K562 (cell line): ENCODE measurements around the gene TENT5A. TPM values are rescaled to one million over a fixed set of nuclear protein-coding genes. Genes with fewer than 3 reads are reported as not detected.

Experiments
- ARID2 ChIP-seq: fragments of 450-650 bp; IDR thresholded peaks from 2 replicates; pipeline ENCODE4 v1.6.1; 2017; ENCODE audit warnings: antibody characterized with exemption, mild to moderate bottlenecking
- CEBPB ChIP-seq: fragments of 450-650 bp; IDR thresholded peaks from 2 replicates; pipeline ENCODE4 v1.6.1; 2016; ENCODE audit warnings: missing genetic modification characterization, missing compliant biosample characterization
- FOS ChIP-seq: IDR thresholded peaks from 3 replicates; pipeline ENCODE4 v1.6.1; 2011; ENCODE audit not compliant: insufficient read length; ENCODE audit errors: extremely low read depth
- HNRNPH1 ChIP-seq: fragments of 200-400 bp; formaldehyde crosslinking; optimal IDR thresholded peaks from 2 replicates; pipeline ENCODE3; 2017; ENCODE audit warnings: low read depth, mild to moderate bottlenecking, low read length, moderate library complexity
- NFE2 ChIP-seq: IDR thresholded peaks from 2 replicates; pipeline ENCODE4 v1.6.1; 2014; ENCODE audit warnings: antibody characterized with exemption, low read depth
- PHF20 ChIP-seq: fragments of 450-650 bp; IDR thresholded peaks from 2 replicates; pipeline ENCODE4 v1.6.1; 2018; ENCODE audit not compliant: partially characterized antibody
- PML ChIP-seq: IDR thresholded peaks from 2 replicates; pipeline ENCODE4 v1.6.1; 2012; ENCODE audit warnings: low read length, inconsistent platforms
- POLR2A ChIP-seq: fragments of 450-650 bp; conservative IDR thresholded peaks from 2 replicates; pipeline ENCODE4 v1.6.1; 2016
- PTBP1 ChIP-seq: fragments of 200-400 bp; formaldehyde crosslinking; IDR thresholded peaks from 2 replicates; pipeline ENCODE4 v1.6.1; 2017; ENCODE audit warnings: low read depth, low read length
- SUPT5H ChIP-seq: fragments of 450-650 bp; IDR thresholded peaks from 2 replicates; pipeline ENCODE4 v1.6.1; 2016
- TAL1 ChIP-seq: fragments of 450-650 bp; IDR thresholded peaks from 2 replicates; pipeline ENCODE4 v1.6.1; 2016; ENCODE audit warnings: mild to moderate bottlenecking
- TARDBP ChIP-seq: fragments of 450-650 bp; IDR thresholded peaks from 2 replicates; pipeline ENCODE4 v1.6.1; 2016
- TFAM ChIP-seq: fragments of 250-450 bp; sonication (Bioruptor Pico); conservative IDR thresholded peaks from 2 replicates; pipeline ENCODE4 v1.5.0; 2021; ENCODE audit warnings: mild to moderate bottlenecking, moderate library complexity
- U2AF1 ChIP-seq: fragments of 200-400 bp; formaldehyde crosslinking; optimal IDR thresholded peaks from 2 replicates; pipeline ENCODE3; 2017; ENCODE audit warnings: mild to moderate bottlenecking, low read depth, low read length, moderate library complexity
- ZNF12 ChIP-seq: sonication (generic); formaldehyde crosslinking; IDR thresholded peaks from 2 replicates; pipeline ENCODE4 v1.4.0; 2020; ENCODE audit warnings: mild to moderate bottlenecking, missing genetic modification reagents
- ZNF41 ChIP-seq: fragments of 250-450 bp; sonication (Bioruptor Pico); conservative IDR thresholded peaks from 2 replicates; pipeline ENCODE4 v1.4.0; 2020; ENCODE audit warnings: mild to moderate bottlenecking
- ZNF436 ChIP-seq: fragments of 250-450, 450-650 bp; sonication (Bioruptor Pico); formaldehyde crosslinking; IDR thresholded peaks from 2 replicates; pipeline ENCODE4 v1.7.0; 2020; ENCODE audit warnings: mild to moderate bottlenecking
- polyA plus RNA-seq, 8 experiments: library from polyadenylated mRNA; depleted of rRNA in 4 of 8; stranded (reverse) in 5 of 8; unstranded in 3 of 8; fragments of >200 nt; fragmentation: Nextera tagmentation in 2 of 8; fragmentation: Illumina TruSeq in 1 of 8; extraction: Ambion mirVana in 2 of 8; extraction: Trizol in 1 of 8; gene quantifications; 2 replicates each; pipeline versions ENCODE4 v1.2.1 to v1.2.3, GENCODE V29; 2011 to 2014; ENCODE audit warnings: inconsistent platforms in 1 of 8, missing spikeins in 1 of 8
- total RNA-seq, 7 experiments: library from RNA; depleted of rRNA in 6 of 7; stranded (reverse); fragments of >200 nt in 6 of 7; fragmentation: Illumina TruSeq in 2 of 7; extraction: Trizol in 2 of 7; gene quantifications; 2 replicates each; pipeline versions ENCODE4 v1.2.1 to v1.2.3, GENCODE V29; 2011 to 2021; ENCODE audit warnings: low replicate concordance in 1 of 7
- TF ChIP-seq, protein P1 (sequence below): fragments of 250-450 bp; sonication (Bioruptor Pico); IDR thresholded peaks from 2 replicates; pipeline ENCODE4 v1.8.0; 2021; ENCODE audit warnings: moderate library complexity, mild to moderate bottlenecking, inconsistent platforms
- TF ChIP-seq, protein P2 (sequence below), 3 experiments: IDR thresholded peaks in 2 of 3; conservative IDR thresholded peaks in 1 of 3; 2 replicates each; pipeline ENCODE4 v1.5.1; 2011 to 2012; ENCODE audit warnings: low read length in 3 of 3, mild to moderate bottlenecking in 3 of 3, control low read depth in 2 of 3, improper control_type of control experiment in 1 of 3, inconsistent platforms in 1 of 3, low read depth in 1 of 3, mixed read lengths in 1 of 3, moderate library complexity in 1 of 3; ENCODE audit not compliant: insufficient read depth in 2 of 3
- TF ChIP-seq, protein P3 (sequence below): sonication (generic); formaldehyde crosslinking; IDR thresholded peaks from 2 replicates; pipeline ENCODE4 v1.8.0; 2022; ENCODE audit warnings: missing genetic modification reagents, mild to moderate bottlenecking, moderate library complexity, borderline replicate concordance
- TF ChIP-seq, protein P4 (sequence below): fragments of 200-800 bp; sonication (Bioruptor generic); IDR thresholded peaks from 2 replicates; pipeline ENCODE4 v1.6.1; 2017; ENCODE audit warnings: missing genetic modification characterization, missing compliant biosample characterization
- TF ChIP-seq, protein P5 (sequence below): sonication (generic); formaldehyde crosslinking; IDR thresholded peaks from 2 replicates; pipeline ENCODE4 v1.8.1; 2023; ENCODE audit warnings: mild to moderate bottlenecking, missing genetic modification reagents

The TENT5A gene
- total and polyA plus RNA-seq, 9 of the 15 experiments (the other 6 are each of a cell fraction or from before 2014, with no cell fraction given): 0.77 to 2.3 (median 1.3) TPM

DNA sequence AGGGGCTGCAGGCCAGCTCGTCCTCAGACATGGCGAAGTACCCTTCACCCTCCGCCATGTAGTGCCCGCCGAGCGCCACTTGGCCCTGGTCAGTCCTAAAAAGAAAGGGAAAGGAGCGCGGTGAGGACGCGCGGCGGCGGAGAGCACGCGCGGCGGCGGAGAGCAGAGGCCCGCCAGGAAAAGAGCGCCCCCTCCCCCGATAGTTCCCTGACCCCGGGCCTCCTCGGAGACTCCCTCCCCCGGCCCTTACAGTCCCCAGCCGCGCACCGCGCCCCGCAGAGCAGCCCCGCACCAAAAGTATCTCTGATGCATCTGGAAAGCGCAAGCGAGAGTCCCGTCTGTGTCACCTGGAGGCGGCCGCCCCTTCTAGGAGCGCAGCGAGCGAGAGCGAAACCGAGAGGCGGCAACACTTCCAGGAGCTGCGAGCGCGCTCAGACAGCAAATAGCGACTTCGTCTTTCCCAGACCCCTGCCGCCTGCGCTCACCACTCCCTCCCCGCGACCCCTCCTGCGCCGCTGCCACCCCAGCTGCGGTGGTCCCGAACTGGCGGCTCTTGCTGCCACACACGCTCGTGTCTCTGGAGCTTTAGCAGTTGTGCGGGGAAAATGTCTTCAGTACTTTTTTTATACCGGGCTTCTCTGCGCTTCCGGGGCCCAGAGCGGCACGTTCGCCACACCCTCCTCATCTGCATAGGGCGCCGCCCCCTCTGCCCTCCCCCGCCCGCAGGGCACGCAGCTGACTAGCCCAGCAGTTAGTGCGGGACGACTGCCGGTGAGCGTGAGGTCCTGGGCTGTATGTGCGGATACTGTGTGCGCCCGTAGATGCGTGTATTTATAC, at the start of gene TENT5A (continued):
- TF ChIP-seq, protein P1, sequence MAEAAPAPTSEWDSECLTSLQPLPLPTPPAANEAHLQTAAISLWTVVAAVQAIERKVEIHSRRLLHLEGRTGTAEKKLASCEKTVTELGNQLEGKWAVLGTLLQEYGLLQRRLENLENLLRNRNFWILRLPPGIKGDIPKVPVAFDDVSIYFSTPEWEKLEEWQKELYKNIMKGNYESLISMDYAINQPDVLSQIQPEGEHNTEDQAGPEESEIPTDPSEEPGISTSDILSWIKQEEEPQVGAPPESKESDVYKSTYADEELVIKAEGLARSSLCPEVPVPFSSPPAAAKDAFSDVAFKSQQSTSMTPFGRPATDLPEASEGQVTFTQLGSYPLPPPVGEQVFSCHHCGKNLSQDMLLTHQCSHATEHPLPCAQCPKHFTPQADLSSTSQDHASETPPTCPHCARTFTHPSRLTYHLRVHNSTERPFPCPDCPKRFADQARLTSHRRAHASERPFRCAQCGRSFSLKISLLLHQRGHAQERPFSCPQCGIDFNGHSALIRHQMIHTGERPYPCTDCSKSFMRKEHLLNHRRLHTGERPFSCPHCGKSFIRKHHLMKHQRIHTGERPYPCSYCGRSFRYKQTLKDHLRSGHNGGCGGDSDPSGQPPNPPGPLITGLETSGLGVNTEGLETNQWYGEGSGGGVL (CRISPR knock-in tag): no peak
- TF ChIP-seq ZNF12 (CRISPR knock-in tag) (no peak), TARDBP (no peak), SUPT5H (peak; percentile 62; the same call in 1 of the 2 replicates), CEBPB (no peak), PTBP1 (no peak), PHF20 (peak; percentile 45), FOS (no peak), PML (no peak), U2AF1 (no peak), POLR2A (peak; percentile 72), ZNF41 (CRISPR knock-in tag) (no peak), NFE2 (no peak), TFAM (CRISPR knock-in tag) (no peak), ARID2 (no peak), HNRNPH1 (no peak), TAL1 (no peak), ZNF436 (no peak)
- TF ChIP-seq, protein P2, sequence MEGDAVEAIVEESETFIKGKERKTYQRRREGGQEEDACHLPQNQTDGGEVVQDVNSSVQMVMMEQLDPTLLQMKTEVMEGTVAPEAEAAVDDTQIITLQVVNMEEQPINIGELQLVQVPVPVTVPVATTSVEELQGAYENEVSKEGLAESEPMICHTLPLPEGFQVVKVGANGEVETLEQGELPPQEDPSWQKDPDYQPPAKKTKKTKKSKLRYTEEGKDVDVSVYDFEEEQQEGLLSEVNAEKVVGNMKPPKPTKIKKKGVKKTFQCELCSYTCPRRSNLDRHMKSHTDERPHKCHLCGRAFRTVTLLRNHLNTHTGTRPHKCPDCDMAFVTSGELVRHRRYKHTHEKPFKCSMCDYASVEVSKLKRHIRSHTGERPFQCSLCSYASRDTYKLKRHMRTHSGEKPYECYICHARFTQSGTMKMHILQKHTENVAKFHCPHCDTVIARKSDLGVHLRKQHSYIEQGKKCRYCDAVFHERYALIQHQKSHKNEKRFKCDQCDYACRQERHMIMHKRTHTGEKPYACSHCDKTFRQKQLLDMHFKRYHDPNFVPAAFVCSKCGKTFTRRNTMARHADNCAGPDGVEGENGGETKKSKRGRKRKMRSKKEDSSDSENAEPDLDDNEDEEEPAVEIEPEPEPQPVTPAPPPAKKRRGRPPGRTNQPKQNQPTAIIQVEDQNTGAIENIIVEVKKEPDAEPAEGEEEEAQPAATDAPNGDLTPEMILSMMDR (IDR thresholded peaks at IDR 0.05 in 2 of 3, conservative IDR thresholded peaks at IDR 0.05 in 1 of 3; ENCODE audit: insufficient read depth in 2 of 3, low read depth in 1 of 3, low read length in 3 of 3): no peak
- TF ChIP-seq, protein P3, sequence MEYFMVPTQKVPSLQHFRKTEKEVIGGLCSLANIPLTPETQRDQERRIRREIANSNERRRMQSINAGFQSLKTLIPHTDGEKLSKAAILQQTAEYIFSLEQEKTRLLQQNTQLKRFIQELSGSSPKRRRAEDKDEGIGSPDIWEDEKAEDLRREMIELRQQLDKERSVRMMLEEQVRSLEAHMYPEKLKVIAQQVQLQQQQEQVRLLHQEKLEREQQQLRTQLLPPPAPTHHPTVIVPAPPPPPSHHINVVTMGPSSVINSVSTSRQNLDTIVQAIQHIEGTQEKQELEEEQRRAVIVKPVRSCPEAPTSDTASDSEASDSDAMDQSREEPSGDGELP (CRISPR knock-in tag): peak; percentile 97
- TF ChIP-seq, protein P4, sequence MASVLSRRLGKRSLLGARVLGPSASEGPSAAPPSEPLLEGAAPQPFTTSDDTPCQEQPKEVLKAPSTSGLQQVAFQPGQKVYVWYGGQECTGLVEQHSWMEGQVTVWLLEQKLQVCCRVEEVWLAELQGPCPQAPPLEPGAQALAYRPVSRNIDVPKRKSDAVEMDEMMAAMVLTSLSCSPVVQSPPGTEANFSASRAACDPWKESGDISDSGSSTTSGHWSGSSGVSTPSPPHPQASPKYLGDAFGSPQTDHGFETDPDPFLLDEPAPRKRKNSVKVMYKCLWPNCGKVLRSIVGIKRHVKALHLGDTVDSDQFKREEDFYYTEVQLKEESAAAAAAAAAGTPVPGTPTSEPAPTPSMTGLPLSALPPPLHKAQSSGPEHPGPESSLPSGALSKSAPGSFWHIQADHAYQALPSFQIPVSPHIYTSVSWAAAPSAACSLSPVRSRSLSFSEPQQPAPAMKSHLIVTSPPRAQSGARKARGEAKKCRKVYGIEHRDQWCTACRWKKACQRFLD (CRISPR knock-in tag): no peak
- TF ChIP-seq, protein P5, sequence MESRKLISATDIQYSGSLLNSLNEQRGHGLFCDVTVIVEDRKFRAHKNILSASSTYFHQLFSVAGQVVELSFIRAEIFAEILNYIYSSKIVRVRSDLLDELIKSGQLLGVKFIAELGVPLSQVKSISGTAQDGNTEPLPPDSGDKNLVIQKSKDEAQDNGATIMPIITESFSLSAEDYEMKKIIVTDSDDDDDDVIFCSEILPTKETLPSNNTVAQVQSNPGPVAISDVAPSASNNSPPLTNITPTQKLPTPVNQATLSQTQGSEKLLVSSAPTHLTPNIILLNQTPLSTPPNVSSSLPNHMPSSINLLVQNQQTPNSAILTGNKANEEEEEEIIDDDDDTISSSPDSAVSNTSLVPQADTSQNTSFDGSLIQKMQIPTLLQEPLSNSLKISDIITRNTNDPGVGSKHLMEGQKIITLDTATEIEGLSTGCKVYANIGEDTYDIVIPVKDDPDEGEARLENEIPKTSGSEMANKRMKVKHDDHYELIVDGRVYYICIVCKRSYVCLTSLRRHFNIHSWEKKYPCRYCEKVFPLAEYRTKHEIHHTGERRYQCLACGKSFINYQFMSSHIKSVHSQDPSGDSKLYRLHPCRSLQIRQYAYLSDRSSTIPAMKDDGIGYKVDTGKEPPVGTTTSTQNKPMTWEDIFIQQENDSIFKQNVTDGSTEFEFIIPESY (CRISPR knock-in tag): no peak
